Choroid plexus epithelial cell (primary cell): Measurements from ENCODE around the gene MDM4.
A peak's percentile ranks its signal among the peaks of the same experiment; 100 is the strongest.
"Not testable (repeated sequence)": the region's sequence is repeated elsewhere in the genome, so short reads cannot be mapped to it uniquely, and the experiment has no call there.

ENCODE experiments used
- DNase-seq: peaks from one replicate; pipeline ENCODE4 v3.0.0-alpha.2; 2010; ENCODE audit warnings: low read depth
- H3K4me3 ChIP-seq: 2 replicates; pipeline ENCODE4 v1.5.1; 2011; ENCODE audit warnings: low read depth, mild to moderate bottlenecking, control low read depth, low read length, moderate library complexity
- TF ChIP-seq, protein P1 (sequence below): conservative IDR thresholded peaks from 2 replicates; pipeline ENCODE4 v1.5.1; 2011; ENCODE audit warnings: low read depth, mild to moderate bottlenecking, control low read depth, inconsistent platforms, low read length, moderate library complexity

Gene MDM4

DNA sequence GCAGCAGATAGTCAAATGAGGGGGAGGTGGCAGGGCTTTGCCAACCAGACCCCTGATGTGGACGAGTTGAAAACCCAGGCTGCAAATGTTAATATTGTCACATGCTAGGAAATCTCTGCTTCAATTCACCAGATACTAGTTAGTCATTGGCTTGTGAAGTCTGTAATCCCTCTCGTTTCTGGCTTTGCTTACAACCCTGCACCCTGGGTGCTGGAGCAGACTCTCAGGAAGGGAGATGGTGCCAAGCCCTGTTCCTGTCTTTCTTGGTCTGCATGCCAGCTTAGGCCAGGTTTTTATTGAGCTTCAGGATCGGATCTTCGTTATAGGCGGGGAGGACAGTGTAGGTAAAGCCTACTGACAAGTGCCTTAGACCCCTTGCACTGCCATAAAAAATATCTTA is 53.3 kb downstream of the MDM4 start:
- TF ChIP-seq, protein P1, sequence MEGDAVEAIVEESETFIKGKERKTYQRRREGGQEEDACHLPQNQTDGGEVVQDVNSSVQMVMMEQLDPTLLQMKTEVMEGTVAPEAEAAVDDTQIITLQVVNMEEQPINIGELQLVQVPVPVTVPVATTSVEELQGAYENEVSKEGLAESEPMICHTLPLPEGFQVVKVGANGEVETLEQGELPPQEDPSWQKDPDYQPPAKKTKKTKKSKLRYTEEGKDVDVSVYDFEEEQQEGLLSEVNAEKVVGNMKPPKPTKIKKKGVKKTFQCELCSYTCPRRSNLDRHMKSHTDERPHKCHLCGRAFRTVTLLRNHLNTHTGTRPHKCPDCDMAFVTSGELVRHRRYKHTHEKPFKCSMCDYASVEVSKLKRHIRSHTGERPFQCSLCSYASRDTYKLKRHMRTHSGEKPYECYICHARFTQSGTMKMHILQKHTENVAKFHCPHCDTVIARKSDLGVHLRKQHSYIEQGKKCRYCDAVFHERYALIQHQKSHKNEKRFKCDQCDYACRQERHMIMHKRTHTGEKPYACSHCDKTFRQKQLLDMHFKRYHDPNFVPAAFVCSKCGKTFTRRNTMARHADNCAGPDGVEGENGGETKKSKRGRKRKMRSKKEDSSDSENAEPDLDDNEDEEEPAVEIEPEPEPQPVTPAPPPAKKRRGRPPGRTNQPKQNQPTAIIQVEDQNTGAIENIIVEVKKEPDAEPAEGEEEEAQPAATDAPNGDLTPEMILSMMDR = no peak
- no peak overlapping the region for H3K4me3 ChIP-seq
- no peak for DNase-seq

DNA sequence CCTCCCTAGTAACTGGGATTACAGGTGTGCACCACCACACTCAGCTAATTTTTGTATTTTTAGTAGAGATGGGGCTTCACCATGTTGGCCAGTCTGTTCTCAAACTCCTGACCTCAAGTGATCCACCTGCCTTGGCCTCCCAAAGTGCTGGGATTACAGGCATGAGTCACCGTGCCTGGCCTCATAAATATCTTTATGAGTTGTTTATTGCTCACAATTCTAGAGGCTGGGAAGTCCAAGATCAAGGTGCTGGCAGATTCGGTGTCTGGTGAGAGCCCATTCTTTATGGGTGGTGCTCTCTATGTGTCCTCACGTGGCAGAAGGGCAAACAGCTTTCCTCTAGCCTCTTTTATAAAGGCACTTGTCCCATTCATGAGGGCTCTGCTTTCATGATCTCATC is 53.8 kb downstream of the MDM4 start:
- H3K4me3 ChIP-seq, DNase-seq: not testable (repeated sequence)

DNA sequence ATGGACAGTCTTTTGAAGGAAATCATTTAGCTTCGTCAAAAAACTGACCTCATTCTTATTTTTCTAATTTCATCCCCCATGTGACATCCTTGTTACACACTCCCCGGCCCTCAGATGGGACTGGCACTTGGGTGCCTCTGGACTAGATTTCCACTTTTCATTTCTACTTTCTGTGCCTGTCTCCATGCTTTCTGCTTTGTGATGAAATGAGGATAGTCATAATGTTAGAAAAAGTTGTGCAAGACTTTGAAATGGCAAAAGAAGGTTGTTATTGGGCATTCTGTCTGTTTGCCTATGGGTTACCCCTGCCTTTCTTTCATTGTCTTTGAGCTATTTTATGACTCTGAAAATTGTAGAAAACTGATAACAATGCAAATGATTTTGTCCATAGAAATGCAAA is 54.9 kb downstream of the MDM4 start:
- TF ChIP-seq, protein P1 = no peak
- H3K4me3 ChIP-seq = no peak overlapping the region
- DNase-seq = no peak

DNA sequence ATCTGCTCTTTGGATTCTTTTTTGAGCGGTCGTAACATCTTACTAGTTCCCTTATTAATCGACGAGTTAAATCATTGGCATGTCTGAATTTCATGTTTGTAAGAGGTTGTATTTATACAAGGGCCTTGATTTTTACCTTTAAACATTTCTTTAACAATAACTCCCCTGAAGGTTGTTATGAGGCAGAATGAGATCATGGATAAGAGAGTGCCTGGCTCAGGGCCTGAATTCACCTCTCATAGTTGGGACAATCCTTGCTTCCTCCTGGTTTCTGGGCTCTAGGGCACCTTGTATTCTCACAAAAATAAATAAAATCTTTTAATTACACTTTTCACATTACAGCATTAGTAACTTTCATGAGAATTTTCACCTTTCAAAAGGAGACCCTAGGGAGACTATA is 55.4 kb downstream of the MDM4 start:
- no peak for DNase-seq
- TF ChIP-seq, protein P1 = no peak
- no peak overlapping the region for H3K4me3 ChIP-seq

DNA sequence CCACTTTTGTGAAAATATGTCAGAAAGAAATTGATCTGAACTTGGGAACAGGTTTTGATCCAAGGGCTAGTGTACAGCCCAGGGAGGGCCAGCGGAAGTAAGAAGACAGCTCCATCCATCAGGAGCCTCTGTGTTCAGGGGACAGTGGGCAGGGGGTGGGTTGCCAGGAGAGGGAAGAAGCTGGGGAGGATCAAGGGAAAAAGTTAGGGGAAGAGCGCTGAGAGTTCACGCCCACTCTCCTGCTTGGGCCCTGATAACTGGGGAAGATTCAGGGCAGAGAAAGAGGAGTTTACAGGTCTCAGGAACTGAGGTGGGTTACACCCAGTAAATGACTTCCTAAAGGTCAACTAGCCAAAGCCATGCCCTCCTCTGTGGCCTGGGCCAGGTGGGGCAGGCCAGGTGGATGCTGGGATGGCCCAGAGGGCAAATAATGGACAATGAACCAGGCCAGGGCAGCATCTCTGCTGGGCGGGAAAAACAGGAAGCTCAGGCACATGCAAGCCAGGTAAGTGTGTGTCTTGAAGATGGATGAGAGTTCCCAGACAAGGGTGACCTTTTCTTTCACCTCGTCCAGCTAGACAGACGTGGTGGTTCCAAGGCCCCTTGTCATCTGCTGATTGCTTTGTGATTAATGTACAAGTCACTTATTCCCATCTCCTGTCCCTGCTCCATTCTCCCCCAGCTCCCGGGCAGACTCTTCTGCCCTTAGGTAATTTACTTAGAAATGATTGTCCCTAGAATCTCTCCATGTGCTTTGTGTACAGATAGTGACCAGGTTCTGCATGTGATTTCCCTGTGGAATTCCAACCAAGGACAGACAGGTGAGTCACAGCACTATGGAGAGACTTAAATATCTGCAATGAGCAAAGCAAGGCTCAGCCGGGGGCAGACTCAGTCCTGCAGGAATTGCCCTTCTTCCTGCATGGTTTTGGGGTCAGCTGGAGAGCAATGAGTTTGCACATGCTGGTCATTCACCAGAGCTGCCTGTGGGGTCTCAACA is 57.0 kb downstream of the MDM4 start:
- TF ChIP-seq, protein P1 = no peak
- H3K4me3 ChIP-seq = no peak overlapping the region
- peak; percentile 16 for DNase-seq

DNA sequence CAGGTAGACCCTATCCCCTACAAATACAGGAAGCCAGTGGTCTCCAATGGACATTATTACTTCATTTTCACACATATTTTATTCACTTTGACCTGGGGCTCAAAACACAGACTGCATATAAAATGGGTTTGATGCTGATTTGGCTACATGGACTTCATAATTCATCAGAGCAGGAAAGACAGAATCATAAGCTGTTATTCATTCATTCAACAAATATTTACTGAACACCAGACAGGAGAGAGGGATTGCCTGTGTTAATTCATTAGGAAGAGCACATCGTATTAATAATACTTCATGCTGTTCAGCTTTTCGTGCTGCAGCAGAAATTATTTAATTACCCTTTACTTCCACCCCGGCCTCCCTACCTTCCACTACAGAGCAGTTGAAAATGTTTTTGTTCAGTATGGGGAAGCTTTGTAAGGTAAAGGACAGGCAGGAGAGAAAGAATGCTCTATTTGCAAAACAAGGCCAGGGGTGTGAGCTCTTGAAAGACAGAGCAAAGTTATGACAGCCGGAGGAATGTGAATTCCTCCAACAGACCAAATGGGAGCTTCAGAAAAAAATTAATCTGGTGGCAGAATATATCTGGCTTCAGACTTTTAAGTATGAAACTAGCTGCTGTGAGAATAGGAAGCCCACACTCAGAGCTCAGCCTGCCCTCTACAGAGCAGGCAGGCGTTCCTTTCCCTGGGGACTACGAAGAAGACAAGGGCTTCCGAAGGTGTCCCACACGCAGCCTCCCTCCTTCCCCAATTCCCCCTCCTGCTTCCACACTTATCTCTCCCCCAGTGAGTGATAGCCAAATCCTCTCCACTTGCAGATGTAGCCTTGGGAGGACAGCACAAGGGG is 58.0 kb downstream of the MDM4 start:
- DNase-seq = peak; percentile 61
- TF ChIP-seq, protein P1 = no peak
- H3K4me3 ChIP-seq = no peak overlapping the region

DNA sequence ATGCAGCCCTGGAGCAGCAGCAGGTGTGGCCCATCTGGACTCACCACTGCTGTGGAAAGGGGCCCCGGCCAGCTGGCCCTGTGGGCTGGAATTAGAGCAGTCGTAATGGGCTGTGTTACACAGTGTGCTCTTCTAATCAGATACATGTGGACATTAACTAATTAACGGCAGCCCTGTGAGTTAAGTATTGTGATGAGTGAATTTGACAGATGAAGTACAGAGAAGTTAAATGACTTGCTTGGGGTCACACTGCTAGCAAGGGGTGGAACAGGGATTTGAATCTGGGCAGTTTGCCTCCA is 58.6 kb downstream of the MDM4 start:
- no peak overlapping the region for H3K4me3 ChIP-seq
- TF ChIP-seq, protein P1 = no peak
- DNase-seq = no peak
